GM18517 (cell line): ENCODE measurements around the gene NR5A2.
A peak's percentile ranks its signal among the peaks of the same experiment; 100 is the strongest.
"Not testable (repeated sequence)": the region's sequence is repeated elsewhere in the genome, so short reads cannot be mapped to it uniquely, and the experiment has no call there.

Experiments used
- ATAC-seq: cut with Tn5 transposase; IDR thresholded peaks from one replicate; pipeline ENCODE4 v1.9.1; 2021; ENCODE audit warnings: mild to moderate bottlenecking, moderate library complexity; ENCODE audit not compliant: unreplicated experiment

NR5A2 gene

DNA sequence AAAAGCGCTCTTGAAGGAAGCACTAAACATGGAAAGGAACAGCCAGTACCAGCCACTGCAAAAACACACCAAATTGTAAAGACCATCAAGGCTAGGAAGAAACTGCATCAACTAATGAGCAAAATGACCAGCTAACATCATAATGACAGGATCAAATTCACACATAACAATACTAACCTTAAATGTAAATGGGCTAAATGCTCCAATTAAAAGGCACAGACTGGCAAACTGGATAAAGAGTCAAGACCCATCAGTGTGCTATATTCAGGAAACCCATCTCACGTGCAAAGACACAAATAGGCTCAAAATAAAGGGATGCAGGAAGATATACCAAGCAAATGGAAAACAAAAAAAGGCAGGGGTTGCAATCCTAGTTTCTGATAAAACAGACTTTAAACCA is 159.8 kb downstream of the NR5A2 start:
- ATAC-seq = not testable (repeated sequence)

GRCh38 chr1:200191993-200192392 is 164.5 kb downstream of the NR5A2 start:
- ATAC-seq = no peak

GRCh38 chr1:200194477-200194876 is 167.0 kb downstream of the NR5A2 start:
- ATAC-seq = no peak

- no peak for ATAC-seq
These were observed 170.7 kb downstream of the NR5A2 start for GRCh38 chr1:200198236-200198635.

DNA sequence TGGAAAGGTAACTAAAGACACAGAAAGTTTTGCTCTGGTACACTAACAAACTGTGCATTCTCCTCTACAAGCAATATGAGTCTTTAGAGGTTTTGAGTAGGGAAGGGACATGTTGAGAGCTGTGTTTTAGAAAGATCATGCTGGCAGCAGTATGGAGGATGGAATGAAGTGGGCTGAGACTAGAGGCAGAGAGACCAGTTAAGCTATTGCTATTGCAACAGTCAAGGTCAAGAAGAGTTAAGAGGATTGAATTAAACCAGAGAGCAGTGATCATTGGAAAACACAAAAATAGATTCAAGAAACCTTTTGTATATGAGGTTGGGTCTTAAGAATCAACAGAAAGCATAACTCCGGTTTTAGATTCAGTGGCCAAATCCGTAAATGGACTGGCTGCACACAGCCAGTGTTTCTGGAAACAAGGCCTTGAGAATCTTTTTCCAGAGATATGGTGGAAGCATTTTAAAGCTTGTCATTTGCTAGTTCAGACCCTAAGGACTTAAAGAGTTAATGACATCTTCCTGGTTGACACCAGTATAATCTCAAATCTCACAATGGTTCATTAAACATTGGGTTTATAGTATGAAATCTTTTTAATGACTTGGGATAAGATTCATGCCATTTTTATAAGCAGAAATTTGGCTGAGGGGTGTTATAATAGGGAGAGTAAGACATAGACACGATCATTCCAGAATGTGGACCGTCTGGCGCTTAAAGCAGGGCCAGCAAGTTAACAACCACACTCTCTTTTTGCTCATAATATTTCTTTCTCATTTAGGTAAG is 177.9 kb downstream of the NR5A2 start:
- no peak for ATAC-seq

DNA sequence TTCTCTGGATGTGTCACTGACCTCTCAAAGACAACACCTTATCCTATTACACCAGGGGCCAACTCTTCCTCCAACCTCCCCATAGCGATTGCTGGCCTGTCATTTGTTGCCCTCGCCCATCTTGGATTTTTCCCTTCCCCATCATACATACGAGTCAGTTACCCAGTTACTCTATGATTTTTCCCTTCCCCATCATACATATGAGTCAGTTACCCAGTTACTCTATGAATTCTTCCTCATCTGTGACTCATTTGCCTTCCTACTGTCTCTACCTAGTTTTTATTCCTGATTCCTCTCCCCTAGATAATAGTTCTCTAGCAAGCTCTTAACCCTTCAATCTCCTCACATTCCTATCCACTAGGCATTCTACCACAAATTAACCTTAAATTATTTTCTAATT is 178.8 kb downstream of the NR5A2 start:
- no peak for ATAC-seq

DNA sequence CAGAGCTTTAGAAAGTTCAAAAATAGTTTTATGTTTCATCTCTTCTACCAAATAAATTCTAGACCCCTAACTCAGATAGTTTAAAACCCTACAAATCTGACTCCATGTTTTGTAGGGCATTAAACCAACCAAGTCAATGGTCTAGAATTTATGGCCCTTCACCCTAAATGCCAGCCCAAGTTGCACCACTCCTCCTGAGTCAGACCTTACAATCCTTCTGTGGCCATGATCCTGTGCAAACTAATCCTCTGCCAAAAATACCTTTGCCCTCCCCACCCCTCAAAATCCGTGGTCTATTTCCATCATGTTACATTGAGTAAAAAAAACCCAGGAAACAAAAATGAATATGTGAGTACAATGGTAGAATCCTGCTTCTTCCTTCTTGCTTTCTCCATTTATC is 179.3 kb downstream of the NR5A2 start:
- ATAC-seq = no peak

- ATAC-seq = peak; percentile 83
These were observed 180.2 kb downstream of the NR5A2 start for GRCh38 chr1:200207711-200208126.

DNA sequence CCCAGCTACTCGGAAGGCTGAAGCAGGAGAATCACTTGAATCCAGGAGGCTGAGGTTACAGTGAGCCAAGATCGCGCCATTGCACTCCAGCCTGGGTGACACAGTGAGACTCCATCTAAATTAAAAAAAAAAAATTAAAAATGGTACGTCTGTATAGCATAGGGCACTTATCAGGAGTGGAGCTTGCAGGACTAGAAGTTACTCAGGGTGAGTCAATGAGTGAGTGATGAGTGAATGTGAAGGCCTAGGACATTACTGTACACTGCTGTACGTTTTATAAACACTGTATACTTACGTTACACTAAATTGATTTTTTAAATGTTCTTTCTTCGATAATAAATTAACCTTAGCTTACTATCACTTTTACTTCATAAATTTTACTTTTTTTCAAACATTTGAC is 183.6 kb downstream of the NR5A2 start:
- no peak for ATAC-seq

DNA sequence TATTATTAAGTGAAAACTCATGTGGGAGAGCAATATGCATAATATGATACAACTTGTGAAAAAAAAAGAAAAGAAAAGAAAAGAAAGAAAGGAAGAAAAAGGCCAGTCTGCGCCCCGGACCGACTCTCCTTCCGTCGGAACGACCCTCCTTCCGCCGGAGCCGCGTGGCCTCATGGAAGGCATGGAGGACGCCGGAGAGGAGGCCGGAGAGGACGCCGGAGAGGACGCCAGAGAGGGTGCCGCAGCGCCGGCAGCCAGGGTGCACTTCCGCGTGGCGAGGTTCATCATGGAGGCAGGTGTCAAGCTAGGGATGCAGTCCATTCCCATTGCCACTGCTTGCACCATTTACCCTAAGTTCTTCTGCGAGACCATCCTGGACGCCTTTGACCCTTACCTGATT is 185.9 kb downstream of the NR5A2 start:
- no peak for ATAC-seq

DNA sequence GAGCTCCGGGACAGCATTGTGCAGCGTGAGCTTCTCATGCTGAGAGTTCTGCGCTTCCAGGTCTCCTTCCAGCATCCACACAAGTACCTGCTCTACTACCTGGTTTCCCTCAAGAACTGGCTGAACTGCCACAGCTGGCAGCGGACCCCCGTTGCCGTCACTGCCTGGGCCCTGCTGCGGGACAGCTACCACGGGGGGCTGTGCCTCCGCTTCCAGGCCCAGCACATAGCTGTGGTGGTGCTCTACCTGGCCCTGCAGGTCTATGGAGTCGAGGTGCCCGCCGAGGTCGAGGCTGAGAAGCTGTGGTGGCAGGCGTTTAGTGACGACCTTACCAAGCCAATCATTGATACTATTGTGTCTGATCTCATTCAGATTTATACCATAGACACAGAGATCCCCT is 186.4 kb downstream of the NR5A2 start:
- ATAC-seq = no peak

DNA sequence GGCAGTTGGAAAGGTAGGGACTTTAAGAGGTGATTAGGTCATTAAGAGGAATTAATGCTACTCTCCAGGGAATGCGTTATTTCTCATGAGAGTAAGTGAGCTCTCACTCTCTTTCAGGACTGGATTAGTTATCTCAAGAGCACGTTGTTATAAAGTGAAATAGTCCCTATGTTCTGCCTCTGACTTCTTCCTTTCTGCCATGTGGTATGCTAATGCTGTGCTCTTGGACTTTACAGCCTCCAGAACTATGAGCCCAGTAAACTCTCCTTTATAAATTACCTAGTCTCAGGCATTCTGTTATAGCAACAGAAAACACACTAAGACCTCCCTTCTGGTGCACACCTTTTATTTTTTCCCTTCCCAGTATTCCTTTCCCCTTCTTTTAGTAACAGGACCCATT is 187.8 kb downstream of the NR5A2 start:
- no peak for ATAC-seq

DNA sequence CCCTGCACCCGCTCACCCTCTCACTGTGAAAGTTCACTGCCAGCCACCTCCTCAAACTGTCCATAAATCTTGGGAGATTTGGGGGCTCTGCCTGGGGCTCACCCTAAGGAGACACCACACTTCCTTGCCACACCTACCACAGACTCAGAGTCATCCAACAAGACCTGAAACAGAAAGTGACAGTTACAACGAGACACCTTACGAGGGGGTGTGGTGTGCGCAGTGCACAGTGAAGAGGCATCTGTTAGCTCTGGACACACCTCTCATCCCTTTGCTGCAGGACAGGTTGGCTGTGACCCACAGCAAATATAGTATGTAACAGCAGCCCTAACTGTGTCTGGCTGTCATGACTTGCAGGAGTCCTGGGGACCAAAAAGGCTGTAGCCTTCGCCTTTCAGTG is 190.2 kb downstream of the NR5A2 start:
- no peak for ATAC-seq

GRCh38 chr1:200221614-200222282 is 194.2 kb downstream of the NR5A2 start:
- no peak for ATAC-seq

DNA sequence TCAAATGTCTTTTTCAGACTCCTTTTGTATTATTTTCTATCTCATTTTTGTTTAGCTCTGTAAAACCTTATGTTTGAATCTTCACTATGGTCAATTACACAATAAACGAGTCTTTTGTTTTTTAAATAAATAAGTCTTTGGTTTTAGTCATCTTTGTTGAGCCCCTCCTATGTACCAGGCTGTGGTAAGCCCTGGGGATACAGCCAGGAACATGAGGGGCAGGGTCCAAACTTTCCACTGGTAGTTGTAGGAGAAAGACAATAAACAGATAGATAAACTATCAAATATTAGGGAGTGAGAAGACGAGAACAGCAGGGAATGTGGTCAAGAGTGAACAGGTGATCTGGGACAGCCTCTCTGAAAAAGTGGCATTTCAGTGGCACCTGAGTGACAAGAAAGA is 195.7 kb downstream of the NR5A2 start:
- no peak for ATAC-seq

DNA sequence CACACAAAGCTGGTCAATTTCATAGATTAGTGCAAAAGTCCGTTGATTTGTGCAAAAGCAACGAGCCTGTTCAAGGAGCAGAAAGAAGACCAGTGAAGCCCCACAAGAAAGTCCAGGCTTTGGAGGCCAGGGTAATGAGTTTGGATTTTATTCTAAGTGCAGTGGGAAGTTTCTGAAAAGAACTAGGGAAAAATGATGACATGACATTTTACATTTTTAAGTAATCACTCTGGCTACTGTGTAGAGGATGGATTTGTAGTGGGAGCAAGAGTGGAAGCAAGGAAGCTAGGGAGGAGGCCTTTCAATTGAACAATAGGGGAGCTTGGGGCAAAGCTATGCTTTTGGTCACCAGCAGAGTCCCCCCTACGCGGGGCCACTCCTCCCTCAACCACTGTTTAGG is 196.1 kb downstream of the NR5A2 start:
- ATAC-seq = no peak

- no peak for ATAC-seq
These were observed 196.8 kb downstream of the NR5A2 start for GRCh38 chr1:200224315-200224714.

GRCh38 chr1:200226268-200226968 is 198.9 kb downstream of the NR5A2 start:
- no peak for ATAC-seq

GRCh38 chr1:200226969-200227303 is 199.4 kb downstream of the NR5A2 start:
- ATAC-seq = no peak
